Nephron progenitor cell (in vitro differentiated cells): ENCODE results near the gene RAB34.
A peak's percentile ranks its signal among the peaks of the same experiment; 100 is the strongest.

Experiments used
- DNase-seq: peaks from one replicate; pipeline ENCODE4 v3.0.0; 2021
- H3K27ac Mint-ChIP-seq: 2 replicates; pipeline ENCODE4 v1.8.0; 2021; ENCODE audit warnings: mild to moderate bottlenecking, moderate library complexity, mixed read lengths
- H3K27me3 Mint-ChIP-seq: 2 replicates; pipeline ENCODE4 v1.8.0; 2021; ENCODE audit warnings: mild to moderate bottlenecking, low read depth, mixed read lengths; ENCODE audit not compliant: poor library complexity
- H3K36me3 Mint-ChIP-seq: 2 replicates; pipeline ENCODE4 v1.8.0; 2021; ENCODE audit warnings: low read depth, mixed read lengths
- H3K4me1 Mint-ChIP-seq: 2 replicates; pipeline ENCODE4 v1.8.0; 2021; ENCODE audit warnings: mixed read lengths
- H3K4me3 Mint-ChIP-seq: 2 replicates; pipeline ENCODE4 v1.8.0; 2021; ENCODE audit warnings: mild to moderate bottlenecking, moderate library complexity, mixed read lengths
- H3K9me3 Mint-ChIP-seq: 2 replicates; pipeline ENCODE4 v1.8.0; 2021; ENCODE audit warnings: mild to moderate bottlenecking, moderate library complexity, mixed read lengths
- CTCF ChIP-seq: fragments of 200-600 bp; sonication (generic); IDR thresholded peaks from 2 replicates; pipeline ENCODE4 v1.5.0; 2021; ENCODE audit warnings: antibody characterized with exemption

RAB34 gene

GRCh38 chr17:28700830-28701492, 16.7 kb downstream of the RAB34 start:
- Mint-ChIP-seq H3K4me3 (no peak overlapping the region), H3K4me1 (peaks cover 5% of the 10 kb centered on the region), H3K27me3 (peaks cover 4% of the 10 kb centered on the region), H3K9me3 (no peaks in the 10 kb centered on the region), H3K27ac (peak overlapping the region; percentile 83), H3K36me3 (peaks cover 54% of the 10 kb centered on the region)
- DNase-seq: no peak
- no peak for TF ChIP-seq CTCF

GRCh38 chr17:28700278-28700677, 17.4 kb downstream of the RAB34 start:
- H3K36me3 Mint-ChIP-seq: peaks cover 59% of the 10 kb centered on the region
- H3K9me3 Mint-ChIP-seq: no peaks in the 10 kb centered on the region
- H3K27ac Mint-ChIP-seq: peak overlapping the region; percentile 83
- no peak for DNase-seq
- TF ChIP-seq CTCF: no peak
- H3K4me3 Mint-ChIP-seq: no peak overlapping the region
- H3K27me3 Mint-ChIP-seq: peaks cover 4% of the 10 kb centered on the region
- peaks cover 5% of the 10 kb centered on the region for H3K4me1 Mint-ChIP-seq

- no peak overlapping the region for H3K4me3 Mint-ChIP-seq
- H3K36me3 Mint-ChIP-seq: peaks cover 77% of the 10 kb centered on the region
- no peaks in the 10 kb centered on the region for H3K9me3 Mint-ChIP-seq
- TF ChIP-seq CTCF: no peak
- H3K27ac Mint-ChIP-seq: peak overlapping the region; percentile 55
- H3K4me1 Mint-ChIP-seq: no peaks in the 10 kb centered on the region
- peaks cover 4% of the 10 kb centered on the region for H3K27me3 Mint-ChIP-seq
- no peak for DNase-seq
Measured at GRCh38 chr17:28698253-28698941, 19.3 kb downstream of the RAB34 start.

- Mint-ChIP-seq H3K4me3 (no peak overlapping the region), H3K4me1 (no peaks in the 10 kb centered on the region), H3K27ac (peak overlapping the region; percentile 30), H3K36me3 (peaks cover 77% of the 10 kb centered on the region), H3K27me3 (peaks cover 4% of the 10 kb centered on the region), H3K9me3 (no peaks in the 10 kb centered on the region)
- TF ChIP-seq CTCF: no peak
- no peak for DNase-seq
Measured at GRCh38 chr17:28693869-28694268, 23.8 kb downstream of the RAB34 start.

- Mint-ChIP-seq H3K4me1 (no peaks in the 10 kb centered on the region), H3K9me3 (no peaks in the 10 kb centered on the region), H3K27ac (no peak overlapping the region), H3K36me3 (peaks cover 81% of the 10 kb centered on the region), H3K27me3 (no peaks in the 10 kb centered on the region), H3K4me3 (no peak overlapping the region)
- TF ChIP-seq CTCF: no peak
- no peak for DNase-seq
Measured at GRCh38 chr17:28689011-28689410, 28.7 kb downstream of the RAB34 start.

GRCh38 chr17:28688481-28688880, 29.2 kb downstream of the RAB34 start:
- Mint-ChIP-seq H3K4me1 (no peaks in the 10 kb centered on the region), H3K27me3 (no peaks in the 10 kb centered on the region), H3K9me3 (no peaks in the 10 kb centered on the region), H3K27ac (no peak overlapping the region), H3K36me3 (peaks cover 80% of the 10 kb centered on the region), H3K4me3 (no peak overlapping the region)
- no peak for TF ChIP-seq CTCF
- DNase-seq: no peak
